ENCODE measurements around the gene ZNF423. TPM values are rescaled to one million over a fixed set of nuclear protein-coding genes. Genes with fewer than 3 reads are reported as not detected.

ZNF423 gene
- total RNA-seq, 6 experiments from 2014 or later: not detected

DNA sequence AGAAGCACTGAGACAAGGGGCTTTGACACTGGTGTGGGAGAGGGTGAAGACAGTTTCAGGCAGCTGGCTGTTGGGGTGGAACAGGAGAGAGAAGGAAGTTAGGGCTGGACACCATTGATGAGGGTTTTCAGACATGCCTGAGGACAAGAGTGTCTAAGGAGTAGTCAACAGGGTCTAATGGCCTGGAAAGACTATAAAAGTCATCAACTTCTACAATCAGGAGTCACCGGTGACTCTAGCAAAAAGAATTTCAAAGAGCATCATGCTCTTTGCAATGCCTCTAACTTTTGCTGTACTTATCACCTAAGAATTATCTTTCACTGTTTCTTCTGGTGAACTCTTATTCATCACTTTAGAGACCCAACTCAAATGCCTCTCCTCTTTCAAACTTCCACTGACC lies 268.4 kb downstream of the ZNF423 start:
- H3K27ac Mint-ChIP-seq: no peak overlapping the region
- H3K4me3 Mint-ChIP-seq: no peak overlapping the region
- no peak for DNase-seq
- TF ChIP-seq, protein P1, sequence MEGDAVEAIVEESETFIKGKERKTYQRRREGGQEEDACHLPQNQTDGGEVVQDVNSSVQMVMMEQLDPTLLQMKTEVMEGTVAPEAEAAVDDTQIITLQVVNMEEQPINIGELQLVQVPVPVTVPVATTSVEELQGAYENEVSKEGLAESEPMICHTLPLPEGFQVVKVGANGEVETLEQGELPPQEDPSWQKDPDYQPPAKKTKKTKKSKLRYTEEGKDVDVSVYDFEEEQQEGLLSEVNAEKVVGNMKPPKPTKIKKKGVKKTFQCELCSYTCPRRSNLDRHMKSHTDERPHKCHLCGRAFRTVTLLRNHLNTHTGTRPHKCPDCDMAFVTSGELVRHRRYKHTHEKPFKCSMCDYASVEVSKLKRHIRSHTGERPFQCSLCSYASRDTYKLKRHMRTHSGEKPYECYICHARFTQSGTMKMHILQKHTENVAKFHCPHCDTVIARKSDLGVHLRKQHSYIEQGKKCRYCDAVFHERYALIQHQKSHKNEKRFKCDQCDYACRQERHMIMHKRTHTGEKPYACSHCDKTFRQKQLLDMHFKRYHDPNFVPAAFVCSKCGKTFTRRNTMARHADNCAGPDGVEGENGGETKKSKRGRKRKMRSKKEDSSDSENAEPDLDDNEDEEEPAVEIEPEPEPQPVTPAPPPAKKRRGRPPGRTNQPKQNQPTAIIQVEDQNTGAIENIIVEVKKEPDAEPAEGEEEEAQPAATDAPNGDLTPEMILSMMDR (IDR thresholded peaks at IDR 0.05): no peak
- H3K36me3 Mint-ChIP-seq (ENCODE audit: low read depth): no peaks in the 10 kb centered on the region
- H3K27me3 Mint-ChIP-seq (ENCODE audit: insufficient read depth): no peaks in the 10 kb centered on the region
- no peaks in the 10 kb centered on the region for H3K4me1 Mint-ChIP-seq (ENCODE audit: low read depth)
- H3K9me3 Mint-ChIP-seq: peaks cover 11% of the 10 kb centered on the region; the same call in 1 of the 2 replicates

DNA sequence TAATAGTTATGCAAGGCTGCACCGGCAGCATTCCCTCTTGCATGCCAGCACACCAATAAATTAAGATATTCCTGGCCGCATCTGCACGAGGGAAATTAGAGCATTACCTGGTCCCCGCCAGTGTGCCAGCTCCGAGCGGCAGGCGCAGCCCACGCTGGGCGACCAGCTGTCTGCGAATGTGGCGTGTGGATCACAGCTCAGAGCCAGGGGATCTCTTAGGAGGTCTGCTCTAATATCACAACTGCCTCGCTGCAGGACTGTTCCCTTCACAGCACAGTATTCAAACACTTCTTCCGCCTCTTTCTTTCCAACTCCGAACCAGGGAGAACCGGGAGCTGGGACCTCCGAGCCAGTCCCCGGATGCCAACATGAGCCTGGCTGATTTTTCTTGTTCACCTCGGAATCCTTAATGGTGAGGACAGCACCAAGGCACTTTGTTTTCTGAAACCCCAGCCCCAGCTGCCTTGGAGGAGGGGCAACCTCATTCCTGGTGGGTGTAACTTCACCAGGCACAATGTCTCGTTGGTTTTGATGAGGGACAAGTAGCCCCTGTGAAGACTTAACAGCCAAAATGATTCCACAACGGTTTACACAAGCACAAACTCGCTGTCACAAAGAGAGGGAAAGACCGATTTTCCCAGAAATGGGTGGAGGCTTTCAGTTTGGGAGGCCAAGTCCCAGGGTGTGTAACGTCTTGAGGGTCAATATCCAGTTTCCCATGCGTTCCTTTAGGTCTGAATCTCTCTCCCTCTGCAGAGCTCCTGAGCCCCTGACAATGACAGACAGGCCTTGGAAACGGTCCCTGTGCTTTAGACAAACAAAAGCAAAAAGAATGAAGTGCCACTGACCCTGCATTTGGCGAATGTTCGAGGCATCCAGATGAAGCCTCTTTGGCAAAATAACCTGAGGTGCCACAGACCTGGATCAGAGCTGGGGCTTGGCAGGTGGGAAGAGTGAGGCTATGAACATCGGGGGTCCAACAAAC lies 269.2 kb downstream of the ZNF423 start:
- no peak for DNase-seq
- H3K27ac Mint-ChIP-seq: no peak overlapping the region

DNA sequence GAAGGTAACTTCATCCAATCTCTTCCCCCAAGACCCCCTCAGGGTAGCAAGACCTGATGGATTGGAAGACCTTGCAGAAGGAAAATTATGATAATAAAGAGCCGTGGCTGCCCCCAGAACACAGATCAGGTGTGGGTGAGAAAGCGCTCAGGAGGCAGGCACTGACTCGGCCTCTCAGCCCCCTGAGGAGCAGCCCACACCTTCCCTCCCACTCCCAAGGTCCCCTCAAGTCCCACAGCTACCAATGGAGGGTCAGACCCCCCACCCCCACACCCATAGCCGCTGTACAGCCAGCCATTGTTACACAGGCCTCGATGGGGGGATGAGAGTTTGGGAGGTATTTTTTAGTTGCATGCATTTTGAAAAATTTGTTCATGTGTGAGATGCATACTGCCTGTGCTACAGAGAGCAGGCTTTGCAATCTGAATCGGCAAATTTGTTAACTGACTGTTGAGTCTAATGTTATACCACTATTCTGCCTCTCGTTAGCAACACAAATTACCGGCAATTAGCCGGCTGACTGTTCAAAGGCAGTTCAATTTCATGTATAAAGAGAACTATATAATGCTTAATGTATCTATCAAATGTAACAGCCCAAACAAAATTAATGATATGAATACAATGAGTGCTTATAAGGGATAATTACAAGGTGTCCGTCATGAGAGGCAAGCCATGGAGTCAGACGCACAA lies 270.6 kb downstream of the ZNF423 start:
- no peaks in the 10 kb centered on the region for H3K4me1 Mint-ChIP-seq (ENCODE audit: low read depth)
- no peak overlapping the region for H3K4me3 Mint-ChIP-seq
- H3K36me3 Mint-ChIP-seq (ENCODE audit: low read depth): no peaks in the 10 kb centered on the region
- DNase-seq: no peak
- TF ChIP-seq, protein P1 (IDR thresholded peaks at IDR 0.05): no peak
- no peaks in the 10 kb centered on the region for H3K27me3 Mint-ChIP-seq (ENCODE audit: insufficient read depth)
- peaks cover 11% of the 10 kb centered on the region; the same call in 1 of the 2 replicates for H3K9me3 Mint-ChIP-seq
- H3K27ac Mint-ChIP-seq: no peak overlapping the region

More for the DNA sequence above, 269.2 kb downstream of the ZNF423 start:
- TF ChIP-seq, protein P1 (IDR thresholded peaks at IDR 0.05): no peak
- Mint-ChIP-seq H3K36me3 (ENCODE audit: low read depth) (no peaks in the 10 kb centered on the region), H3K9me3 (peaks cover 11% of the 10 kb centered on the region; the same call in 1 of the 2 replicates), H3K27me3 (ENCODE audit: insufficient read depth) (no peaks in the 10 kb centered on the region), H3K4me3 (no peak overlapping the region), H3K4me1 (ENCODE audit: low read depth) (no peaks in the 10 kb centered on the region)

DNA sequence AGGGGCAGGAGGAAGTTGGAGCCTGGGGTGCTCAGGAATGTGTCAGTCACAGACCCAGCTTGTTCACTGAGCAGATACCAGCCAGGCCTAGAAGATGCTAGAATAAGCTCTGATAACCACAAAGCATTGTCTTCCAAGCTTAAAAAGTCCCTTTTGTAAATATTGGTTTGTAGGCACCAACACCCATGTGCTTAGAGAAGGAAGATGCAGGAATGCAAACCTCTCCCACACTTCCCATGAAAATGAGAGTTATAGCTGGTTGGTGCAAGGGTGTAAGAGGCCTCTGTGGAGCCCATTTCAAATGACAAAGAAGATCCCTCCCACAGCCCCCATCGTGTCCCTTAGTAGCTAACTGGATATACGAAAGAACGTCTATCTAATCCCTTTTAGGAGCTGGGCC lies 272.0 kb downstream of the ZNF423 start:
- Mint-ChIP-seq H3K4me3 (no peak overlapping the region), H3K4me1 (ENCODE audit: low read depth) (no peaks in the 10 kb centered on the region), H3K27me3 (ENCODE audit: insufficient read depth) (no peaks in the 10 kb centered on the region), H3K36me3 (ENCODE audit: low read depth) (no peaks in the 10 kb centered on the region), H3K27ac (no peak overlapping the region), H3K9me3 (peaks cover 7% of the 10 kb centered on the region; the same call in 1 of the 2 replicates)
- TF ChIP-seq, protein P1 (IDR thresholded peaks at IDR 0.05): no peak
- DNase-seq: no peak

DNA sequence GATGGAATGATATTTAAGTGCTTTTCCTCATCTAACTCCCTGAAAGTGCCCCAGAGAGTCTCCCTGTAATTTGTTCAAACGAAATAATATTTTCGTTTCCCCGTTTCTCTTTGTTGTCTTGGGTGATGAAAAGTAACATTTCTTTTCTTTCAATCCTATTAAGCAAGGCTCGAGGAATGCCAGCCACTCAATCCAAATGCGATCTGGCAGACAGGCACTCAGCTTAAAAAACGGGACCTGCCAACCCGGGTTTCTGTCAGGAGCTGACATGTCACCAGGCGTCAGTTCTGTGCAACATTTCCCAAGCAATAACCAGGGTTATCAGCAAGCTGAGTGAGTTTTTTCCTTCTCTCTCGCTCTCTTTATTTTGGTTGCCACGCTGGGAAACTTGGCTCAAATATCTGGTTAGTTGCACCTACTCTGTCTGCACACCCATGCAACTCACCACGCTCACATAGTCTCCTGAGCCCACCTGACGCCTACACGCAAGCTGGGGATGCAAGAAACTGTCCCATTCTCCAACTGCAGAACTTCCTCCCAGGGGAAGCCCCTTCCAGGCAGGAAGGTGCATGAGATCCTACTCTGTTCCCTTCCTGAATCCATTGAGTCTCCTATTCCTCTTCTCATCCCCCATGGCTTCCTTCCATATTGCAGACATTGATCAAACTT lies 274.1 kb downstream of the ZNF423 start:
- no peaks in the 10 kb centered on the region; the same call in 1 of the 2 replicates for H3K27me3 Mint-ChIP-seq (ENCODE audit: insufficient read depth)
- H3K4me1 Mint-ChIP-seq (ENCODE audit: low read depth): no peaks in the 10 kb centered on the region
- H3K4me3 Mint-ChIP-seq: no peak overlapping the region
- H3K27ac Mint-ChIP-seq: no peak overlapping the region
- TF ChIP-seq, protein P1 (IDR thresholded peaks at IDR 0.05): no peak
- H3K9me3 Mint-ChIP-seq: peaks cover 12% of the 10 kb centered on the region; the same call in 1 of the 2 replicates
- no peak for DNase-seq
- no peaks in the 10 kb centered on the region for H3K36me3 Mint-ChIP-seq (ENCODE audit: low read depth)
